GM21360 (cell line): ENCODE data around the gene PARP14.

ENCODE experiments used
- ATAC-seq: cut with Tn5 transposase; IDR thresholded peaks from one replicate; pipeline ENCODE4 v1.9.1; 2021; ENCODE audit warnings: mild to moderate bottlenecking, moderate library complexity; ENCODE audit not compliant: unreplicated experiment

PARP14 gene

DNA sequence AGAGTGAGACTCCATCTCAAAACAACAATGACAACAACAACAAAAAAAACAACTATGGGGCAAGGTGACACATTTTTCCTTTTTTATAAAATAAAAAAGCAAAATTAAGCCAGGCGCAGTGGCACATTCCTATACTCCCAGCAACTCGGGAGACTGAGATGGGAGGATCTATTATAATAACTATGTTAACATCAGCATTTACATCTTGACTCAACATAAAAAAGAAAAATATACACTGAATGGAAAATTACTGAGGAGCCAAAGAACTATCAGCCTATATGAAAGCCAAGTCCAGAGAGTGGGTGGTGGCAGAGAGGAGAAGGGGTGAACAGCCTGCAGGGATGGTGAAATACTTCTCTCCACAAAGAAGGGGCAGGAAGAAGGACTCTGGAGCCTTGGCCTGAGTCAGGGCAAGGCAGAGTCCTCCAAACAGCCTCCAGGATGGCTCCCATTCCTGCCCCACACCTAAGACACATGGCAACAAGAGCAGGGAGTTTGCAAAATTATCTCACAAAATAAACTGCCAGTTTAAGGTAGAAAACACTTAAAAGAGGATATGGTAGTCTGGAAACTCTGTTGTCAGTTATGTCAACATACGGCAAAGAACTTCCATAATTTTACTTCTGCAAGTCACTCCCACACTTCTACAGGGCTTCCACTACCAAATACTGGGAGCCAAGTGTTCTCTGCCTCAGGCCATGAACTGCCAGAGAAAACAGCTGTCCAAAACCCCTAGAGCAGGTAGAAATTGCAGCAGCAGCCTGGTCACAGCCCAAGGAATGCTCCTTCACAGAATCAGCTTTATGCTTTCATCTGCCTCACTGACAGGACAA, 87.1 kb downstream of the PARP14 start:
- ATAC-seq: no peak

GRCh38 chr3:122770521-122771202, 90.0 kb downstream of the PARP14 start:
- ATAC-seq: no peak

DNA sequence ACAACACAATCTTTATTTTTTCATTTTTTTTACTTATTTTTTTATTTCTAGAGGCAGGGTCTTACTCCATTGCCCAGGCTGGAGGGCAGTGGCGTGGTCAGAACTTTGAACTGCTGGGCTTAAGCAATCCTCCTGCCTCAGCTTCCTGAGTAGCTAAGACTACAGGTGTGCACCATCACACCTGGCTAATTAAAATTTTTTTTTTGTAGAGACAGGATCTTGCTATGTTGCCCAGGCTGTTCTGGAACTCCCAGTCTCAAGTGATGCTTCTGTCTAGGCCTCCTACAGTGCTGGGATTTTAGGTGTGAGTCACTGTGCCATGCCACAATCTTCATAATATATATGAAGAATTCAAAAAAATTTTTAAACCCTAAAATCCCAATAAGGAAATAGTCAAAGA, 92.2 kb downstream of the PARP14 start:
- no peak for ATAC-seq

GRCh38 chr3:122773944-122774509, 93.4 kb downstream of the PARP14 start:
- ATAC-seq: no peak

GRCh38 chr3:122774564-122774963, 93.9 kb downstream of the PARP14 start:
- ATAC-seq: no peak

GRCh38 chr3:122776675-122777468, 96.2 kb downstream of the PARP14 start:
- no peak for ATAC-seq

- ATAC-seq: no peak
Measured at GRCh38 chr3:122777563-122777962, 96.9 kb downstream of the PARP14 start.
